CD14-positive monocyte (primary cell): Measurements from ENCODE around the gene GNS. TPM values are rescaled to one million over a fixed set of nuclear protein-coding genes. Genes with fewer than 3 reads are reported as not detected.

Experiments used
- DNase-seq, 3 donors: peaks; one replicate each; pipeline ENCODE4 v3.0.0-alpha.2; 2011 to 2022
- H2AFZ ChIP-seq: 2 replicates; pipeline ENCODE4 v1.6.0; 2012; ENCODE audit warnings: mild to moderate bottlenecking, low read depth, low read length, inconsistent platforms; ENCODE audit not compliant: insufficient read depth, poor library complexity, severe bottlenecking
- H3K27ac ChIP-seq, 2 donors: 1 replicate in 1 of 2; 2 replicates in 1 of 2; pipeline ENCODE4 v1.5.1; 2012 to 2013; ENCODE audit warnings: low read length in 2 of 2, control low read depth in 1 of 2, inconsistent platforms in 1 of 2, low read depth in 1 of 2, mild to moderate bottlenecking in 1 of 2
- H3K27me3 ChIP-seq, 2 donors: one replicate each; pipeline versions ENCODE4 v1.6.0 to v1.6.1; 2011 to 2013; ENCODE audit warnings: low read length in 2 of 2; ENCODE audit not compliant: control insufficient read depth in 2 of 2, insufficient read depth in 2 of 2
- H3K36me3 ChIP-seq, 2 donors: replicated peaks in 1 of 2; 1 replicate in 1 of 2; 2 replicates in 1 of 2; pipeline versions ENCODE4 v1.5.1 to v1.6.1; 2012 to 2013; ENCODE audit warnings: low read length in 2 of 2, control low read depth in 1 of 2, inconsistent platforms in 1 of 2, mild to moderate bottlenecking in 1 of 2; ENCODE audit not compliant: insufficient read depth in 2 of 2, control insufficient read depth in 1 of 2
- H3K4me1 ChIP-seq, 2 donors: 1 replicate in 1 of 2; 2 replicates in 1 of 2; pipeline versions ENCODE4 v1.5.1 to v1.6.1; 2012 to 2013; ENCODE audit warnings: low read length in 2 of 2, control low read depth in 1 of 2, inconsistent platforms in 1 of 2, mild to moderate bottlenecking in 1 of 2, moderate library complexity in 1 of 2; ENCODE audit not compliant: insufficient read depth in 2 of 2, control insufficient read depth in 1 of 2
- H3K4me2 ChIP-seq: replicated peaks from 2 replicates; pipeline ENCODE3; 2012; ENCODE audit warnings: low read length, moderate library complexity, mild to moderate bottlenecking; ENCODE audit not compliant: poor library complexity, severe bottlenecking; ENCODE audit errors: extremely low read depth
- H3K4me3 ChIP-seq, 3 experiments: fragments of 200-600 bp in 1 of 3; sonication (generic) in 1 of 3; replicated peaks in 1 of 3; 1 replicate in 2 of 3; 2 replicates in 1 of 3; pipeline ENCODE4 v1.5.1; 2011 to 2013; ENCODE audit warnings: low read length in 3 of 3, mild to moderate bottlenecking in 3 of 3, control low read depth in 2 of 3, low read depth in 2 of 3, inconsistent platforms in 1 of 3, moderate library complexity in 1 of 3
- H3K79me2 ChIP-seq: 2 replicates; pipeline ENCODE4 v1.6.0; 2012; ENCODE audit warnings: mild to moderate bottlenecking, control low read depth, inconsistent platforms, low read length, moderate library complexity; ENCODE audit not compliant: insufficient read depth
- H3K9ac ChIP-seq: 2 replicates; pipeline ENCODE4 v1.6.0; 2017; ENCODE audit warnings: low read length, mild to moderate bottlenecking; ENCODE audit not compliant: insufficient read depth, poor library complexity, severe bottlenecking
- H3K9me3 ChIP-seq, 2 donors: replicated peaks in 1 of 2; 1 replicate in 1 of 2; 2 replicates in 1 of 2; pipeline versions ENCODE4 v1.5.1 to v1.6.1; 2012 to 2013; ENCODE audit warnings: low read length in 2 of 2, control low read depth in 1 of 2; ENCODE audit not compliant: control insufficient read depth in 1 of 2, insufficient read depth in 1 of 2
- H4K20me1 ChIP-seq: 2 replicates; pipeline ENCODE4 v1.6.0; 2012; ENCODE audit warnings: mild to moderate bottlenecking, low read length, control low read depth, moderate library complexity; ENCODE audit not compliant: insufficient read depth
- H3K27ac Mint-ChIP-seq, 7 donors: one replicate each; pipeline ENCODE4 v1.8.0; 2020; ENCODE audit warnings: mild to moderate bottlenecking in 7 of 7, mixed read lengths in 7 of 7, moderate library complexity in 6 of 7, inconsistent platforms in 2 of 7
- H3K27me3 Mint-ChIP-seq, 3 donors: one replicate each; pipeline ENCODE4 v1.8.0; 2021 to 2022; ENCODE audit warnings: low read depth in 3 of 3, mild to moderate bottlenecking in 3 of 3, mixed read lengths in 3 of 3, moderate library complexity in 3 of 3, inconsistent platforms in 1 of 3
- H3K36me3 Mint-ChIP-seq, 2 donors: one replicate each; pipeline ENCODE4 v1.8.0; 2020; ENCODE audit warnings: mixed read lengths in 2 of 2, inconsistent platforms in 1 of 2, mild to moderate bottlenecking in 1 of 2
- H3K4me1 Mint-ChIP-seq: one replicate; pipeline ENCODE4 v1.8.0; 2020; ENCODE audit warnings: mild to moderate bottlenecking, mixed read lengths
- H3K4me3 Mint-ChIP-seq, 2 donors: one replicate each; pipeline ENCODE4 v1.8.0; 2020; ENCODE audit warnings: mild to moderate bottlenecking in 2 of 2, mixed read lengths in 2 of 2, moderate library complexity in 1 of 2
- H3K9me3 Mint-ChIP-seq, 7 donors: one replicate each; pipeline ENCODE4 v1.8.0; 2020 to 2022; ENCODE audit warnings: mixed read lengths in 7 of 7, mild to moderate bottlenecking in 6 of 7, moderate library complexity in 6 of 7, inconsistent platforms in 2 of 7
- CTCF ChIP-seq: fragments of 200-600 bp; IDR thresholded peaks from one replicate; pipeline ENCODE4 v1.8.0; 2022; ENCODE audit warnings: antibody characterized with exemption, mild to moderate bottlenecking
- WGBS: methylation state at CpG from one replicate; pipeline ENCODE4 v1.1.5; 2013; ENCODE audit warnings: missing lambda C conversion rate; ENCODE audit not compliant: insufficient coverage; 5-methylcytosine and 5-hydroxymethylcytosine counted together
- intact Hi-C, 2 donors: fragments of 100-400 bp; cut with micrococcal nuclease; formaldehyde crosslinking; loops; one replicate each; pipeline versions ENCODE4 v1.15.0 to v1.15.1; 2023
- polyA plus RNA-seq, 3 donors: library from polyadenylated mRNA; depleted of rRNA in 1 of 3; unstranded in 2 of 3; stranded (reverse) in 1 of 3; fragments of 300-500 nt in 2 of 3; fragments of >200 nt in 1 of 3; fragmentation: Illumina TruSeq in 2 of 3; gene quantifications; 1 replicate in 2 of 3; 2 replicates in 1 of 3; pipeline ENCODE4 v1.2.3, GENCODE V29; 2012 to 2021

Gene GNS
- polyA plus RNA-seq, 3 donors = 103 to 274 (median 203) TPM

- H4K20me1 ChIP-seq = no peaks in the 10 kb centered on the region
- peaks cover 0 to 2% (median 0%) of the 10 kb centered on the region in 3 donors for H3K27me3 Mint-ChIP-seq
- peaks cover 25% of the 10 kb centered on the region for H3K79me2 ChIP-seq
- peaks cover 77 to 83% of the 10 kb centered on the region in 2 donors for H3K36me3 ChIP-seq
- intact Hi-C loops = no loop called here
- peaks cover 53 to 56% of the 10 kb centered on the region in 2 donors for H3K4me1 ChIP-seq
- no peaks in the 10 kb centered on the region for H3K9me3 ChIP-seq
- TF ChIP-seq CTCF = no peak
- peak overlapping the region in 1 of 3 experiments; percentile 48 for H3K4me3 ChIP-seq
- no peak for DNase-seq
- peak overlapping the region; percentile 63 for H3K4me2 ChIP-seq
- no peaks in the 10 kb centered on the region for H3K9me3 Mint-ChIP-seq
- no peaks in the 10 kb centered on the region for H3K27me3 ChIP-seq
- H3K9ac ChIP-seq = peak overlapping the region; percentile 10
- no peak overlapping the region for H2AFZ ChIP-seq
- H3K27ac Mint-ChIP-seq = peak overlapping the region; percentile 74 to 90 (median 84)
- peak overlapping the region; percentile 67 to 76 for H3K27ac ChIP-seq
- H3K4me3 Mint-ChIP-seq = peak overlapping the region in 1 of 2 donors; percentile 79
- peaks cover 76% of the 10 kb centered on the region for H3K4me1 Mint-ChIP-seq
- no CpG with 5 or more reads among the region's 2 CpGs for WGBS
- H3K36me3 Mint-ChIP-seq = peaks cover 90 to 92% of the 10 kb centered on the region in 2 donors
Measured at GRCh38 chr12:64740646-64741045, 18.6 kb downstream of the GNS start.

- peak overlapping the region; percentile 63 for H3K4me2 ChIP-seq
- H3K27ac ChIP-seq = peak overlapping the region in 1 of 2 donors; percentile 76
- Mint-ChIP-seq H3K27ac (peak overlapping the region in 6 of 7 donors; percentile 46 to 90 (median 84)), H3K4me3 (no peak overlapping the region), H3K9me3 (no peaks in the 10 kb centered on the region), H3K4me1 (peaks cover 68% of the 10 kb centered on the region), H3K36me3 (peaks cover 89 to 90% of the 10 kb centered on the region in 2 donors), H3K27me3 (peaks cover 0 to 2% (median 0%) of the 10 kb centered on the region in 3 donors)
- no peak overlapping the region for H2AFZ ChIP-seq
- DNase-seq = no peak
- intact Hi-C loops = loop anchor here in 1 of 2 donors (10.0 kb wide), 1 partner anchor 45 kb away; no protein-coding TSS in a partner anchor
- H4K20me1 ChIP-seq = no peaks in the 10 kb centered on the region
- WGBS = 100% methylated on average over 1 of the region's 2 CpGs
- H3K27me3 ChIP-seq = no peaks in the 10 kb centered on the region
- H3K4me3 ChIP-seq = peak overlapping the region in 1 of 3 experiments; percentile 48
- peaks cover 76 to 86% of the 10 kb centered on the region in 2 donors for H3K36me3 ChIP-seq
- H3K9me3 ChIP-seq = no peaks in the 10 kb centered on the region
- no peak for TF ChIP-seq CTCF
- H3K4me1 ChIP-seq = peaks cover 44 to 48% of the 10 kb centered on the region in 2 donors
- H3K9ac ChIP-seq = no peak overlapping the region
- H3K79me2 ChIP-seq = peaks cover 18% of the 10 kb centered on the region
Measured at GRCh38 chr12:64739778-64740177, 19.4 kb downstream of the GNS start.
